ENCODE measurements around the gene MTLN.
"Not testable (repeated sequence)": the region's sequence is repeated elsewhere in the genome, so short reads cannot be mapped to it uniquely, and the experiment has no call there.

MTLN gene

DNA sequence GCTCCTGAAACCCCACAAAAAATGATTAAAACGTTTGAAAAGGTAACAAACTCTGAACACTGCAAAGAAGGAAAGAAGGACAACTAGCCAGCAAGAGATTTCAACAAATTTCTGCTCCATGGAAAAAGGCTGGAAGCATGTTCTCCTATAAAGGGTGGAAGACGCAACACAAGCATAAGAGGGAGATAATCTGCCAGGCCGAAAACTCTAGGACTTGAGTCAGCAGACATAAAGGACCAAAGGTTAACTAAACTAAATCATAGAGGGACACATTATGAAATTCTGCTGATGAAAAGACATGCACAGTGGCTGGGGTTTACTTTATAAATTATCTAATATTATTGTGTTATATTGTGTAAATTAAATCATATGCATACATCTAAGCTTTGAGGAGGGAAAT, 14.3 kb downstream of the MTLN start:
- no peak for DNase-seq (ENCODE audit: low spot score)

DNA sequence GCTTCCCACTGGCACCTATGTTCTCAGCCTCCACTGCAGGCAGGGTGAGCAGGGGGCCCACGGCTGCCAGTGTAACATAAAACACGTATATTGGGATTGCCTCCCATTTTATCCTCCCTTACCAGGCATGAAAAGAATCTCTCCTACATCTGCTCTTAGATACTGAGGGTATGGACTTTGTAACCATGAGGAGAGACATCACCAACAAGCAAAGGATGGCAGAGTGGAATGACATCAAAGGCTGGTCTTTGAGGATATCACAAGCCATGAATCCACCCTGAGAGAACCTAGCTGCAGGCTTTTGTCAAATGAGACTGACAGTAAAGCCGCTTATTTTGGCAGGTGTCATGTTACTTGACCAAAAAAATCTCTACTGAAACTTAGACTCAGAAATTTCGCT, 14.9 kb downstream of the MTLN start:
- no peak for DNase-seq (ENCODE audit: low spot score)

DNA sequence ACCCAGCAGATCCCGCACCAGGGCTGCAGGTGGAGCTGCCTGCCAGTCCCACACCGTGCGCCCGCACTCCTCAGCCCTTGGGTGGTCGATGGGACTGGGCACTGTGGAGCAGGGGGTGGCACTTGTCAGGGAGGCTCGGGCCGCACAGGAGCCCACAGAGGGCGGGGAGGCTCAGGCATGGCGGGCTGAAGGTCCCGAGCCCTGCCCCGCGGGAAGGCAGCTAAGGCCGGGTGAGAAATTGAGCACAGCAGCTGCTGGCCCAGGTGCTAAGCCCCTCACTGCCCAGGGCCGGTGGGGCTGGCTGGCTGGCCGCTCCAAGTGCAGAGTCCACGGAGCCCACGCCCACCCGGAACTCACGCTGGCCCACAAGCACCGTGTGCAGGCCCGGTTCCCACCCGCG, 22.2 kb downstream of the MTLN start:
- not testable (repeated sequence) for DNase-seq (ENCODE audit: low spot score)

DNA sequence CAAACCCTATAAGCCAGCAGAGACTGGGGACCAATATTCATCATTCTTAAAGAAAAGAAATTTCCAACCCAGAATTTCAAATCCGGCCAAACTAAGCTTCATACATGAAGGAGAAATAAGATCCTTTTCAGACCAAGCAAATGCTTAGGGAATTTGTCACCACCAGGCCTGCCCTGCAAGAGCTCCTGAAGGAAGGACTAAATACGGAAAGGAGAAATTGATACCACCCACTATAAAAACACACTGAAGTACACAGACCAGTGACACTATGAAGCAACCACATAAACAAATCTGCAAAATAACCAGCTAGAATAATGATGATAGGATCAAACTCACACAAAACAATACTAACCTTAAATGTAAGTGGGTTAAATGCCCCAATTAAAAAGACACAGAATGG, 29.9 kb downstream of the MTLN start:
- DNase-seq (ENCODE audit: low spot score) = no peak

- DNase-seq (ENCODE audit: low spot score) = no peak
Observed at GRCh38 chr2:110180036-110180435, 32.3 kb downstream of the MTLN start.

DNA sequence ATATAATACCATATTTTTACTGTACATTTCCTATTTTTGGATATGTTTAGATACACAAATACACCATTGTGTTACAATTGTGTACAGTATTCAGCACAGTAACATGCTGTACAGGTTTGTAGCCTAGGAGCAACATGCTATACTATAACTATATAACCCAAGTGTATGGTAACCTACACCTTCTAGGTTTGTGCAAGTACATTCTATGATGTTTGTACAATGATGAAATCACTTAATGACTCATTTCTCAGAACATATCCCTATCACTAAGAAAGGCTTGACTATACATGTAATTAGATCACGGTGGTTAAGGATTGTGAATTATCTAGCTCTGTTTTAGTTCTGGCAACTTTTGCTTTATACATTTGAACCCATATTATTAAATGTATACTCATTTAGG, 38.8 kb downstream of the MTLN start:
- no peak for DNase-seq (ENCODE audit: low spot score)

GRCh38 chr2:110172506-110172905, 39.8 kb downstream of the MTLN start:
- DNase-seq (ENCODE audit: low spot score) = no peak

DNA sequence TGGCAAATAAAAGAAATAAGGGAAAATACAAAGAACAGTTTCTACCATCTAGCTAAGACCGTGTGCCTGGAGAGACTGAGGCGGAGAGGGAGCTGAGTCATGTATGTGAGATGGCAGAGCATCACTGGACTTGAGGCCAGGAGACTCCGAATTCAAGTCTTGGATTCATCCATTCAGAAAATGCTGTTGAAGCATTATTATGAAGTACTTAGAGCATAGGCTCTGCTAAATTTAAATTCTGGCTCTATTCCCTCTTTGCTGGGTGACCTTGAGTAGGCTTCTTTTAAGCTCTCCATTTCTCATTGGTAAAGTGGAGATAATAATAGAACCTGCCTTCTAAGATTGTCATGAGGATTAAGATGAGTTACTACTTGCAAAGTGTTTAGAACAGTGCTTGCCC, 42.2 kb downstream of the MTLN start:
- DNase-seq (ENCODE audit: low spot score) = no peak

DNA sequence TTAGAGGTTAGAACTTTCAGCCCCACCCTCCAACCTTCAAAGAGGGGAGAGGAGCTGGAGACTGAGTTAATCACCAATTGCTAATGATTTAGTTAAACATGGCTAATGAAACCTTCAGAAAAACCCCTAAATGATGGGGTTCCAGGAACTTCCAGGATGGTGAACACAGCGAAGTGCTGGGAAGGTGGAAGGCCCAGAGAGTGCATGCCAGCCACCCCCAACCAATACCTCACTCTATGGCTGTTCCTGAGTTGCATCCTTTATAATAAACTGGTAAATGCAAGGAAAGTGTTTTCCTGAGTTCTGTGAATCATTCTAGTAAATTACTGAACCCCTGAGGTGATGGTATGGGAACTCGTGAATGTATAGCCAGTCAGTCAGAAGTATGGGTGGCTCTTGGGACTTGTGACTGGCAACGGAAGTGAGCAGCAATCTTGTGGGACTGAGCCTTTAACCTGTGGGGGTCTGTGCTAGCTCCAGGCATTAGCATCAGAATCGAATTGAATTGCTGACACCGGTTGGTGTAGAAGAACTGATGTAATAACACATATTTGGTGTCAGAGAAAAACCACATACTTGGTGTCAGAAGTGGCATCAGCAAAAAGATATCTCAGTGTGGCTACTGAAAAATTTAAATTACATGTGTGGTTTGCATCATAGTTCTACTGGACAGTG, 44.9 kb downstream of the MTLN start:
- DNase-seq (ENCODE audit: low spot score) = no peak

DNA sequence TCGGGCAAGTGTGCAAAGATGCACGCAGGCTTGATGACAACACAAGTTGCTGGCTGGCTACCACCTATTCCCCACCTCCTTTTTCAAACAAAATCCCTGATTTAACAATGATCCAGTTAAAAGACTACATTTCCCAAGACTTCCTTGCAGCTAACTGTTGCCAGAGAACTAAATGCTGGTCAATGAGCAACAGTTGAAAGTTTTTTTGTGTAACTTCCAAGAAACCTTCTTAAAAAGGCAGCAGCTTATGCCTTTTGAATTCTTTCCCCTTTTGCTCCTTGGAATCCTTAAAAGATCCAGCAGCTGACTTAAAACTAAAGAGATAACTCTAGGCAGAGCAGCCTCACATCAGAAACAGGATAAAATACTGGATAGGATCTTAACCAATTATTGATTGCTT, 46.1 kb downstream of the MTLN start:
- DNase-seq (ENCODE audit: low spot score) = no peak
